ENCODE results near the gene HS3ST2. TPM values are rescaled to one million over a fixed set of nuclear protein-coding genes. Genes with fewer than 3 reads are reported as not detected.

Gene HS3ST2
- not detected in 2 replicates for total RNA-seq (2014; rRNA removed; shearing (Covaris generic))

DNA sequence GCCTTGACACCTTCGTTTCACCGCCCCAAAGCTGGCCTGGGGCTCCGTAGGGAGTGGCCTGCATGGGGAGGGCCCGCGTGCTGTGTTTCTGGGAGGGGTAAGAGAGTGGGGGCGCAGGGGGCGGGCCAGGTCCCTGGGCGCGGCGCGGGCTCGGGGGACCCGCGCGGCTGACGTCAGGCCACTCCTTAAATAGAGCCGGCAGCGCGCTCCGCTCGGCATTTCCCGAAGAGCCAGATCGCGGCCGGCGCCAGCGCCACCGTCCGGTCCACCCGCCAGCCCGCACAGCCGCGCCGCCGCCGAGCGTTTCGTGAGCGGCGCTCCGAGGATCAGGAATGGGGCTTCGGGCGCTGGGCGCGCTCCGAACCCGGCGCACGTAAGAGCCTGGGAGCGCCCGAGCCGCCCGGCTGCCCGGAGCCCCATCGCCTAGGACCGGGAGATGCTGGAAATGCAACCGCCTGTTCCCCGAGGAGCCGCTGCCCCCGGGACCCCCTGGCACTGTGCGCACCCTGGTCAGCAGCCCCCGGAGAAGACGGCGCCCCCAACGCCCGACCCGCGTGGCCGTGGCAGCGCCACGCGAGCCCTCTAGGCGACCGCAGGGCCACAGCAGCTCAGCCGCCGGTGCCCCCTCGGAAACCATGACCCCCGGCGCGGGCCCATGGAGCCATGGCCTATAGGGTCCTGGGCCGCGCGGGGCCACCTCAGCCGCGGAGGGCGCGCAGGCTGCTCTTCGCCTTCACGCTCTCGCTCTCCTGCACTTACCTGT, at the start of gene HS3ST2:
TSS of gene HS3ST2 (plus strand) at position 215 of the 763 bp plus-strand sequence. CDS start at position 664, 449 bp downstream.
- peak; percentile 11 for DNase-seq (ENCODE audit: low read depth)

- no peak for DNase-seq (ENCODE audit: low read depth)
Observed at GRCh38 chr16:22764662-22765327, 49.2 kb upstream of the HS3ST2 start.

- no peak for DNase-seq (ENCODE audit: low read depth)
Observed at GRCh38 chr16:22765479-22765878, 48.5 kb upstream of the HS3ST2 start.

DNA sequence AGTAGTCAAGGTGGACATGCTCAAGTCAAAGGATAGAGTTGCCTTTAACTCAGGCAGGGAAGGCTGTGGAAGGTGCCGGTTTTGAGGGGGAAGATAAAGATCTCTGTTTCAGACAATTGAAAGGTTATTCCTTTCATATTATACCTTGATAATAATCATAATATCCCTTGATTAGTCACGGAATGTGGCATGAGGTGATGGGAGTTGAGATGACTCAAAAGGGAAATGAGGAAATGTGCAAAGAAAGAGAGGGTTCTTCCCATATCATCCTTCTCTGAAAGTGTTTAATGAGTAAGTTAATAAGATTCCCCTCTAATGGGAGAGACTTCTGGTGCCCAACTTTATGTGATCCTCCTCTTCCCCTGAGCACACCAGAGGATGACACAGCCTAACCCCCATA, 43.1 kb upstream of the HS3ST2 start:
- DNase-seq (ENCODE audit: low read depth) = no peak

DNA sequence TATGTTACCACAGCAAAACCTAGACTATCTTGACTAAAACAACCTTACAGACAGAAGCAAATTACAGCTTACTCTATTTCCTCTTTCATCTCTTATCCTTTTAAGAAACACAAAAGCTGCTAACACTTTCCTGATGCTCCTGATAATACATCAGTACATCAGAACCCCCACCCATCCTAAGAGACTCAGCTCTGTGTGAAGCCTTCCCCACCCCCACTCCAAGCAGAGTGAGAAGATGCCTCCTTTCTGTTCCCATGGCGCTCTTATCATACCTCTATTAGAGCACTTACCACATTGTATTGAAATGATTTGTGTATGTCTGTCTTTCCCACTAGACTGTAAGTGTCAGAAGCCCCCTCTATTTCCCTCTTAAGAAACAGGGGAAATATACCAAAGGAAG, 42.4 kb upstream of the HS3ST2 start:
- DNase-seq (ENCODE audit: low read depth) = no peak

DNA sequence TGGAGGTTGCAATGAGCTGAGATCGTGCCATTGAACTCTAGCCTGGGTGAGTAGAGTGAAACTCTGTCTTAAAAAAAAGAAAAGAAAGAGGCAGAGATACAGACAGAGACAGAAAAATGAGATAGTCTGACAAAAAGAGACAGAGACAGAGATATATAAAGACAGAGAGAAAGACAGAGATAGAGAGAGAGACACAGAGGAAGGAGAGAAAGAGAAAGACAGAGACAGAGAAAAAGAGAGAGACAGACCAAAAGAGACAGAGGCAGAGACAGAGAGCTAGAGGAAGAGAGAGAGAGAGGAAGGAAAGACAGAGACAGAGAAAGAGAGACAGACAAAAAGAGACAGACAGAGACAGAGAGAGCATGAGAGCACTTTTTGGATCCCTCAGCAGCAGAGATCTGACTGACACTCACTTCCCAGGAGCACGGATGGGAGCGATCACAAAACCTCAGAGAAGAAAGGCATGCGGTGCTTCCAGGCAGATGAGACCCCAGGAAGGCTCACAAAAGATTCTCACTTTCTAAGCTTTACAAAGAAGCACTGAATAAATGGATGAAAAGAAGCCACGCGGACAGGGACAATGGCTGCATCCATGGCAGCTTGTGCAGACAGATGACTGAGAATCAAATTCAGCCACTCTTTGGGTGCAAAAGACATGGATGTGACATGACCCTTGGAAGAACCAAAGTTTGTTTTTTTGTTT, 38.6 kb upstream of the HS3ST2 start:
- DNase-seq (ENCODE audit: low read depth) = no peak

GRCh38 chr16:22781480-22781879, 32.5 kb upstream of the HS3ST2 start:
- no peak for DNase-seq (ENCODE audit: low read depth)

DNA sequence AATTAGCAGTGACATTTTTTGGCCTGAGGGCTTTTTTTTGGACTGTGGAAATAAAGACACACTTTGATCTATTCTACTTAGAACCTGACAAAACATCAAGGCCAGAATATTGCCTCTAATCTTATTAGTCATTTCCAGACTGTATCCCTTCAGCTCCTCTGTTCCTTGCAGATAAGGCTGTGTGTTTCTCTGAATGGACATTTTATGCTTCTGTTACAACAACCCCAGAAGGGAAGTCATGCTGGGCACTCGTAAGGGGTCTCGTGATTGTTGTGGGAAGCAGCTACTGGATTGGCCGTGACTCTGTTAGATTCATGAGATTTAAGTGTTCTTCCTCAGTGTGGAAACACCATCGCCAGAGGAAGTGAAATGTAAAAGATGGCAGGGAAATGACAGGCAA, 31.6 kb upstream of the HS3ST2 start:
- no peak for DNase-seq (ENCODE audit: low read depth)

- DNase-seq (ENCODE audit: low read depth) = no peak
Observed at GRCh38 chr16:22784690-22785214, 29.2 kb upstream of the HS3ST2 start.

- no peak for DNase-seq (ENCODE audit: low read depth)
Observed at GRCh38 chr16:22785552-22785951, 28.4 kb upstream of the HS3ST2 start.

- no peak for DNase-seq (ENCODE audit: low read depth)
Observed at GRCh38 chr16:22786284-22786683, 27.7 kb upstream of the HS3ST2 start.

DNA sequence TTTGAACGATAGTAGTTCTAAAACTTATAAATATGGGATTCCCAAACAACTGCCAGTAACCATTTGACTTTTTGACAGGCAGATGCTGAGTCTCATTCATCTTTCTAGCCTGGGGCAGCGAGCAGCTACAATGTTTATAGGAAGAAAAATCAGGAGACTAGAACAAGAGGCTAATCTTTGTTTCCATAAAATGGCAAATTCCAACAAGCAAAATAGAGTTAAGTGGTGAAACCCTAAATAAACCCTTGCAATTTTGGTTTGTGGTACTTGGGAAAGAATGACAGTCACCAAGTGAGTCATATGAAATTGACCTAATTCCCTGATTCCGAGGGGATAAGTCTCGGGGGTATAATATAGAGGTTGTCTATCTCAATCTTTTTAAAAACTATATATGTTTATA, 27.3 kb upstream of the HS3ST2 start:
- DNase-seq (ENCODE audit: low read depth) = peak; percentile 84

DNA sequence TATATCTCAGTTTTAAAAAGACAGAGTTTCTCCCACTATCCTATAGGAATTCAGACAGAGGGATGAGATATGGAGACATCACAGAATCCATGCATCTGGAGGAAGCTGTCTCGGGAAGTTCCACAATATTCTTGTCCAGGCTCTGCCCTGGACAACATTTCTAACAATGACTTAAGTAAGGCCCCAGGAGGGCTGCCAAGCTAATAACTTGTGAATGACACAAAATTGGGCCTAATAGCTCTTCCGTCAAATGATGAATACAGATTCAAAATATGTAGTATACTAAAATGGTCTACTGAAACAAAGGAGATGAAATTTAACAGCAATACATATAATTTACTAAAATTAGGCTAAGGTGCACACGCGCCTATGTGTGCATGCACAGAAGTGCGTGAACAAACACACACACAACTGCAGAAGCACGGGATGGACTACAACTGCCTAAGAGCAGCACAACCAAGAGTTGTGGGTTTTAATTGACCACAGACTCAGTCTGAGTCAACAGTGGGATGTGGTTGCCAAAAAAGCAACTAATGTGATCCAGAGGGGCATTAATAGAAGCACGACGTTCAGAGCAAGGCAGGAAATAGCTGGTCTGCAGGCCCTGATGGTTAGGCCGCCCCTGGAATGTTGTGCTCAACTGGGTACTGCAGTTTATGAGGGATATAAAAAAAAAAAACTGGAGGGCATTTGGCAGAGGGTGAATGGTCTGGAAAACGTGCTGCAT, 26.3 kb upstream of the HS3ST2 start:
- peak; percentile 97 for DNase-seq (ENCODE audit: low read depth)

DNA sequence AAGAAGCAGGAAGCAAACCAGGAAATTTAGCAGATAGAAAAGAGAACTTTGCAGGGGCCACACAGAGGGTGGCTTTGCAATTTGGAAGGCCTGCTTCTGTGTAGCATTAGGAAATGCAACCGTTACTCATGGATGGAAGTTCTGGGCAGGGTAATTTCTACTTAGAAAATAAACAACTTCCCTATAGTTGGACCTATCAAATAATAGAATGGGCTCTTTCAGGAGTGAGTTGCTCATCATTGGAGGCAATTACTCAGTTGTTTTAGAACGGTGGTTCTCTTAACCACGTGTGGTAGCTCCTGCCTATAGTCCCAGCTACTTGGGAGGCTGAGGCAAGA, 25.8 kb upstream of the HS3ST2 start:
- no peak for DNase-seq (ENCODE audit: low read depth)

DNA sequence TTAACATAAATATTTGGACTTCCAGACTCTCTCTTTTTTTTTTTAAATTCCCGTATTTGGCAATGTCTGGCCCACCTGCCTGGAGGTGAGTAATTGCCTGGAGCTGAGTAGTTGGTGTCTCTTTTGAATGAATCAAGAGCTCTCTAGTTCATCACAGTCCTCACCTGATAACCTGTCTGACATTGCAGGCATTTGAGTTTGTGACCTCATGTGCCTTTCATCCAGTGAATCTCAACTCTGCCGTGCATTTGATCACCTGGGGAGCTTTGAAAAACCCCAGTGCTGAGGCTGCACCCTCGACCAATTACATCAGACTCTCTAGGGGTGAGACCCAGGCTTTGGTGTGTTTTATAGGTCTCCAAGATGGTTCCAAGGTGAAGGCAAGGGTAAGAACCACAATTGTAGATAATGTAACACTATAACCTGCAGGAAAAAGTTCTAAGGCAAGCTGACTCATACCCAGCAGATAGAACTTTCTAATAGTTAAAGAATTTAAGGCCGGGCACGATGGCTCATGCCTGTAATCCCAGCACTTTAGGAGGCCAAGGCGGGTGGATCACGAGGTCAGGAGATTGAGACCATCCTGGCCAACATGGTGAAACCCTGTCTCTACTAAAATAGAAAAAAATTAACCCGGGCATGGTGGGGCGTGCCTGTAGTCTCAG, 24.5 kb upstream of the HS3ST2 start:
- DNase-seq (ENCODE audit: low read depth) = peak; percentile 78

DNA sequence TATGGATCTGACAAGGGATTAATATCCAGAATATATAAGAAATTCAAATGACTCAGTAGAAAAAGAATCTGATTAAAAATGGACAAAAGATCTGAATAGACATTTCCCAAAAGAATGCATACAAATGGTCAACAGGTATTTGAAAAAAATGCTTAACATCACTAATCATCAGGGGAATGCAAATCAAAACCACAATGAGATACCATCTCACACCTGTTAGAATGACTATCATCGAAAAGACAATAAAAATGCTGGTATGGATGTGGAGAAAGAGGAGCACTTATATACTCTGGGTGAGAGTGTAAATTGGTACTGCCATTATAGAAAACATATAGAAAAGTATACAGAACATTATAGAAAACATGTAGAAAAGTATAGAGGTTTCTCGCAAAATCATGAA, 16.4 kb upstream of the HS3ST2 start:
- DNase-seq (ENCODE audit: low read depth) = no peak

GRCh38 chr16:22799113-22799512, 14.8 kb upstream of the HS3ST2 start:
- no peak for DNase-seq (ENCODE audit: low read depth)

GRCh38 chr16:22804893-22805292, 9.1 kb upstream of the HS3ST2 start:
- DNase-seq (ENCODE audit: low read depth) = no peak

- no peak for DNase-seq (ENCODE audit: low read depth)
Observed at GRCh38 chr16:22805326-22805725, 8.6 kb upstream of the HS3ST2 start.

- DNase-seq (ENCODE audit: low read depth) = no peak
Observed at GRCh38 chr16:22806811-22807210, 7.2 kb upstream of the HS3ST2 start.

GRCh38 chr16:22810226-22810625, 3.7 kb upstream of the HS3ST2 start:
- DNase-seq (ENCODE audit: low read depth) = no peak
